CD4-positive, alpha-beta T cell treated with Interleukin-6 at 100 ng/mL for 8 hours (primary cell): Measurements from ENCODE around the gene TEC.
A peak's percentile ranks its signal among the peaks of the same experiment; 100 is the strongest.

Source experiments
- DNase-seq: peaks from one replicate; pipeline ENCODE4 v3.0.0-alpha.2; 2020; ENCODE audit warnings: mixed read lengths, low spot score

Gene TEC

GRCh38 chr4:48163746-48164145, 105.9 kb downstream of the TEC start:
- DNase-seq = no peak

- DNase-seq = no peak
Measured at GRCh38 chr4:48162162-48162561, 107.5 kb downstream of the TEC start.

- no peak for DNase-seq
Measured at GRCh38 chr4:48157271-48157670, 112.4 kb downstream of the TEC start.

GRCh38 chr4:48156423-48156822, 113.2 kb downstream of the TEC start:
- no peak for DNase-seq

GRCh38 chr4:48153791-48154550, 115.7 kb downstream of the TEC start:
- DNase-seq = no peak

- no peak for DNase-seq
Measured at GRCh38 chr4:48152259-48152658, 117.4 kb downstream of the TEC start.

- no peak for DNase-seq
Measured at GRCh38 chr4:48149827-48150370, 119.7 kb downstream of the TEC start.

- DNase-seq = no peak
Measured at GRCh38 chr4:48147621-48148020, 122.0 kb downstream of the TEC start.

GRCh38 chr4:48141048-48141447, 128.6 kb downstream of the TEC start:
- DNase-seq = peak; percentile 53

- peak; percentile 36 for DNase-seq
Measured at GRCh38 chr4:48139691-48140090, 129.9 kb downstream of the TEC start.

GRCh38 chr4:48138936-48139335, 130.7 kb downstream of the TEC start:
- peak; percentile 68 for DNase-seq

GRCh38 chr4:48138511-48138910, 131.1 kb downstream of the TEC start:
- DNase-seq = no peak

GRCh38 chr4:48137846-48138245, 131.8 kb downstream of the TEC start:
- DNase-seq = peak; percentile 35

- DNase-seq = peak; percentile 52
Measured at GRCh38 chr4:48134081-48134480, 135.6 kb downstream of the TEC start, which contains the start of gene TXK. TSS of gene TXK (minus strand) at chr4:48134250. CDS start at chr4:48134170, 80 bp downstream.

GRCh38 chr4:48133669-48134068, 136.0 kb downstream of the TEC start:
- no peak for DNase-seq

GRCh38 chr4:48131736-48132135, 137.9 kb downstream of the TEC start:
- peak; percentile 15 for DNase-seq

GRCh38 chr4:48130100-48130499, 139.5 kb downstream of the TEC start:
- no peak for DNase-seq

GRCh38 chr4:48129307-48130014, 140.2 kb downstream of the TEC start:
- DNase-seq = peak; percentile 31

GRCh38 chr4:48127682-48128404, 141.8 kb downstream of the TEC start:
- peak; percentile 72 for DNase-seq

GRCh38 chr4:48127231-48127630, 142.4 kb downstream of the TEC start:
- no peak for DNase-seq

- no peak for DNase-seq
Measured at GRCh38 chr4:48126621-48127020, 143.0 kb downstream of the TEC start.

- no peak for DNase-seq
Measured at GRCh38 chr4:48124870-48125269, 144.8 kb downstream of the TEC start.
